PC-3 (cell line): ENCODE measurements around the gene ASCC2. TPM values are rescaled to one million over a fixed set of nuclear protein-coding genes. Genes with fewer than 3 reads are reported as not detected.

ENCODE experiments used
- ATAC-seq: fragments of 200-7000 bp; cut with Tn5 transposase; 2 replicates; pipeline ENCODE4 v1.9.1; 2020; ENCODE audit warnings: mild to moderate bottlenecking, moderate library complexity
- BruUV-seq: library from RNA; stranded (reverse); fragments of 400-500 nt; replicated peaks from 2 replicates; lab custom pipeline; 2021; lab: Mats Ljungman, UMichigan
- CTCF ChIA-PET: fragments of 300-600 bp; sonication (Branson Sonifier 250); formaldehyde crosslinking; loops from one replicate; lab custom pipeline; 2022; ENCODE audit warnings: antibody characterized with exemption; lab: Charles Lee
- POLR2A ChIA-PET: fragments of 300-600 bp; sonication (Branson Sonifier 250); formaldehyde crosslinking; loops from one replicate; lab custom pipeline; 2022; ENCODE audit warnings: antibody characterized with exemption; ENCODE audit not compliant: unreplicated experiment; lab: Charles Lee
- DNase-seq: peaks from one replicate; pipeline ENCODE4 v3.0.0-alpha.2; 2015
- H2AFZ ChIP-seq: fragments of 300-600 bp; sonication (generic); 2 replicates; pipeline ENCODE4 v1.6.0; 2016; ENCODE audit warnings: antibody characterized with exemption, low read length
- H3F3A ChIP-seq: fragments of 300-600 bp; sonication (generic); one replicate; pipeline ENCODE4 v1.6.0; 2017; ENCODE audit warnings: antibody characterized with exemption, low read length, control low read depth, mild to moderate bottlenecking; ENCODE audit not compliant: unreplicated experiment
- H3K27ac ChIP-seq: fragments of 300-600 bp; sonication (generic); 2 replicates; pipeline ENCODE4 v1.5.1; 2016; ENCODE audit warnings: mild to moderate bottlenecking, low read length
- H3K27me3 ChIP-seq: fragments of 300-600 bp; sonication (generic); 2 replicates; pipeline ENCODE4 v1.6.1; 2016; ENCODE audit warnings: low read length, mixed read lengths
- H3K36me3 ChIP-seq: fragments of 300-600 bp; sonication (generic); 2 replicates; pipeline ENCODE4 v1.6.1; 2016; ENCODE audit warnings: low read depth, mixed run types, low read length, mixed read lengths
- H3K4me1 ChIP-seq: fragments of 300-600 bp; sonication (generic); 2 replicates; pipeline ENCODE4 v1.5.1; 2016; ENCODE audit warnings: low read length; ENCODE audit not compliant: insufficient read depth
- H3K4me2 ChIP-seq: fragments of 300-600 bp; sonication (generic); 2 replicates; pipeline ENCODE4 v1.6.0; 2016; ENCODE audit warnings: low read length
- H3K4me3 ChIP-seq: fragments of 300-600 bp; sonication (generic); 2 replicates; pipeline ENCODE4 v1.5.1; 2016; ENCODE audit warnings: mild to moderate bottlenecking, low read length, mixed read lengths
- H3K79me2 ChIP-seq: fragments of 300-600 bp; sonication (generic); 2 replicates; pipeline ENCODE4 v1.6.1; 2017; ENCODE audit warnings: low read length, mixed read lengths
- H3K9ac ChIP-seq: fragments of 300-600 bp; sonication (generic); 2 replicates; pipeline ENCODE4 v1.6.0; 2016; ENCODE audit warnings: mild to moderate bottlenecking, low read length
- H3K9me2 ChIP-seq: fragments of 300-600 bp; sonication (generic); replicated peaks from 2 replicates; pipeline ENCODE4 v1.6.1; 2016; ENCODE audit warnings: mixed run types, low read length, mixed read lengths
- H3K9me3 ChIP-seq: fragments of 300-600 bp; sonication (generic); 2 replicates; pipeline ENCODE4 v1.6.1; 2016; ENCODE audit warnings: low read length, mixed read lengths
- H4K20me1 ChIP-seq: fragments of 300-600 bp; sonication (generic); 2 replicates; pipeline ENCODE4 v1.6.1; 2016; ENCODE audit warnings: low read length, mixed read lengths
- EZH2 ChIP-seq: fragments of 300-600 bp; sonication (generic); IDR thresholded peaks from one replicate; pipeline ENCODE4 v1.6.1; 2017; ENCODE audit warnings: antibody characterized with exemption, mild to moderate bottlenecking, low read length; ENCODE audit not compliant: unreplicated experiment
- EZH2phosphoT487 ChIP-seq: fragments of 300-600 bp; sonication (generic); IDR thresholded peaks from 2 replicates; pipeline ENCODE4 v1.6.1; 2018; ENCODE audit warnings: mild to moderate bottlenecking, antibody characterized with exemption, low read length, borderline replicate concordance
- intact Hi-C: fragments of 100-400 bp; cut with micrococcal nuclease; formaldehyde crosslinking; loops from 2 replicates; pipeline ENCODE4 v1.9.0; 2023
- total RNA-seq: library from RNA; depleted of rRNA; stranded (reverse); fragments of >200 nt; gene quantifications from 2 replicates; pipeline ENCODE4 v1.2.3, GENCODE V29; 2014
- TF ChIP-seq, protein P1 (sequence below): fragments of 300-600 bp; sonication (generic); conservative IDR thresholded peaks from 2 replicates; pipeline ENCODE4 v1.5.1; 2017; ENCODE audit warnings: antibody characterized with exemption, low read depth, mild to moderate bottlenecking, low read length

The ASCC2 gene
- total RNA-seq, 1 experiment from 2014 or later: 37.0 TPM

DNA sequence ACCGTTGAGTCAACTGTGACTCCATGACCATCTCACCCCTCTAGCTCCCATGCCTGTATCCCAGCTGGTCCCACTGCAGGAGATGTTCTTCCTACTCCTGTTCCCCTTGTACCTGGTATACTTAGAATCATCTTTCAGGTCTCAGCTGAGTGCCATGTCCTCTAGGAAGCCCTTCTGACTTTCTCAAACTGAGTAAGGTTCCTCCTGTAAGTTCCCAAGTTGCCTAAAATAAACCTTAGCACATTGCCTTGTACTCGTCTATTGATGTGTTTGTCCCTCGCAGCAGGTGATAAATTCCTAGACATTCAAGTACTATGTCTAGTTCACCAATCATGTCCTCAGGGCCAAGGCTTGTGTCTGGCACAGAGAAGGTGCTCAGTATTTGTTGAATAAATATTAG, 18.4 kb upstream of the ASCC2 start:
- no peaks in the 10 kb centered on the region for H3K9me3 ChIP-seq
- DNase-seq: no peak
- CTCF ChIA-PET: no interaction called here
- H4K20me1 ChIP-seq: no peaks in the 10 kb centered on the region
- TF ChIP-seq, protein P1, sequence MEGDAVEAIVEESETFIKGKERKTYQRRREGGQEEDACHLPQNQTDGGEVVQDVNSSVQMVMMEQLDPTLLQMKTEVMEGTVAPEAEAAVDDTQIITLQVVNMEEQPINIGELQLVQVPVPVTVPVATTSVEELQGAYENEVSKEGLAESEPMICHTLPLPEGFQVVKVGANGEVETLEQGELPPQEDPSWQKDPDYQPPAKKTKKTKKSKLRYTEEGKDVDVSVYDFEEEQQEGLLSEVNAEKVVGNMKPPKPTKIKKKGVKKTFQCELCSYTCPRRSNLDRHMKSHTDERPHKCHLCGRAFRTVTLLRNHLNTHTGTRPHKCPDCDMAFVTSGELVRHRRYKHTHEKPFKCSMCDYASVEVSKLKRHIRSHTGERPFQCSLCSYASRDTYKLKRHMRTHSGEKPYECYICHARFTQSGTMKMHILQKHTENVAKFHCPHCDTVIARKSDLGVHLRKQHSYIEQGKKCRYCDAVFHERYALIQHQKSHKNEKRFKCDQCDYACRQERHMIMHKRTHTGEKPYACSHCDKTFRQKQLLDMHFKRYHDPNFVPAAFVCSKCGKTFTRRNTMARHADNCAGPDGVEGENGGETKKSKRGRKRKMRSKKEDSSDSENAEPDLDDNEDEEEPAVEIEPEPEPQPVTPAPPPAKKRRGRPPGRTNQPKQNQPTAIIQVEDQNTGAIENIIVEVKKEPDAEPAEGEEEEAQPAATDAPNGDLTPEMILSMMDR: no peak
- TF ChIP-seq EZH2phosphoT487: no peak
- no peak for TF ChIP-seq EZH2
- H3K4me2 ChIP-seq: no peak overlapping the region
- H3K4me1 ChIP-seq: no peaks in the 10 kb centered on the region
- no TSS peak for BruUV-seq
- no peaks in the 10 kb centered on the region for H3K9me2 ChIP-seq
- H2AFZ ChIP-seq: no peak overlapping the region
- no peaks in the 10 kb centered on the region for H3K79me2 ChIP-seq
- POLR2A ChIA-PET: no interaction called here
- no peak overlapping the region for H3K4me3 ChIP-seq
- no peaks in the 10 kb centered on the region for H3K27me3 ChIP-seq
- no peak overlapping the region for H3K27ac ChIP-seq
- no peaks in the 10 kb centered on the region for H3K36me3 ChIP-seq
- intact Hi-C loops: no loop called here
- no peak for ATAC-seq
- H3F3A ChIP-seq: no peaks in the 10 kb centered on the region
- H3K9ac ChIP-seq: no peak overlapping the region

DNA sequence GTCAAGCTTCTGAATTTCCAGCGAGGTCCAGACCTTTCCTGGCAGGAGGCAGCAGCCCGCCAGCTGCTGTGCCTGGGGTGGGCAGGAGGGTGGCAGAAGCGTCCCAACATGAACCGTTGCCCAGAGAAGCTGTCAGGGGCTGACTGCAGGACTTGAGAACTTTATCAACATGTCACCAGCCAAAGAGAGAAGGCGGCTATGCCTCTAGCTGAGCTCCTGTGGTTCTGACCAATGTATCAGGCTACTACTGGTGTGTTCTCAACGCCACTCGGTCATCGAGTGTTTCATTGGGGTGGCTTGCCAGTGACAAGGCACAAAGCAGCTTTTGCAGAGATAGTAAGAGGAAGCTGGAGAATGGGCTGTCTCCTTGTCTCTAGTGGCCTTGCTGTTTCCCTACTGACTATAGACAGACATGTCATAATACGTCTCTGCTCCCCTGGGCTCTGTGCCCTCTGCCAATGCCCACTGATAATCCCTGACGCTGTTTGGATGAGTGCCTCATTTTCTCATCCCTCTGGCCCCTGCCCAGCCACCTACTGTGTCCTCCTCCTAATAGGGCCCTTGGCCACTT, 17.6 kb upstream of the ASCC2 start:
- CTCF ChIA-PET: no interaction called here
- no peaks in the 10 kb centered on the region for H4K20me1 ChIP-seq
- H3K4me3 ChIP-seq: no peak overlapping the region
- no peaks in the 10 kb centered on the region for H3K79me2 ChIP-seq
- no peak overlapping the region for H3K9ac ChIP-seq
- no peaks in the 10 kb centered on the region for H3K27me3 ChIP-seq
- intact Hi-C loops: no loop called here
- DNase-seq (no peak), ATAC-seq (no peak)
- H3K9me2 ChIP-seq: no peaks in the 10 kb centered on the region
- no peak overlapping the region for H2AFZ ChIP-seq
- H3K4me2 ChIP-seq: no peak overlapping the region
- no peaks in the 10 kb centered on the region for H3F3A ChIP-seq
- no peaks in the 10 kb centered on the region for H3K4me1 ChIP-seq
- no peak for TF ChIP-seq EZH2phosphoT487
- TF ChIP-seq, protein P1: no peak
- no peak for TF ChIP-seq EZH2
- BruUV-seq: no TSS peak
- no peaks in the 10 kb centered on the region for H3K9me3 ChIP-seq
- H3K36me3 ChIP-seq: no peaks in the 10 kb centered on the region
- POLR2A ChIA-PET: no interaction called here
- H3K27ac ChIP-seq: no peak overlapping the region

DNA sequence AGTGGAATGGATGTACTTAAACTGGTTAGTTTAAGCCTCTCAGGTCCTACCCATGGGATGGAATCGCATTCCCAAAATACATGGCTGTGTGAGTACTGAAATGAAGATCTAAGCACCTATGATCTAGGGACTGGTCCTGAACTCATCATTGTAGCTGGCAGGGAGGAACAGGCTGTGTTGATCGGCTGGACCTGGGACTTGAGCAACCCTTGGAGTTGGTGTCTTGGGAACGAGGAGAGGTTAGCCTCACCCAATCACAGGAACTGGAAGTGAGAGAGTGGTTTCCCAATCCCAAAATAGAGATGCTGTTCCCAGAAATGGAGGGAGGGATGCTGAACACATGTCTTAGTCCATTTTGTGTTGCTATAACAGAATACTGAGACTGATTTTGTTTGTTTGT, 16.4 kb upstream of the ASCC2 start:
- CTCF ChIA-PET: interaction anchor here (0.6 kb wide), 1 partner anchor 216 kb away, joined by 4 read pairs; no protein-coding TSS in a partner anchor
- Histone ChIP-seq H3K4me3 (no peak overlapping the region), H3K9me3 (no peaks in the 10 kb centered on the region), H3K27me3 (no peaks in the 10 kb centered on the region), H3K4me1 (no peaks in the 10 kb centered on the region), H3K9me2 (no peaks in the 10 kb centered on the region), H3F3A (no peaks in the 10 kb centered on the region), H3K4me2 (no peak overlapping the region), H3K27ac (no peak overlapping the region), H4K20me1 (no peaks in the 10 kb centered on the region), H3K36me3 (no peaks in the 10 kb centered on the region), H2AFZ (no peak overlapping the region), H3K79me2 (no peaks in the 10 kb centered on the region), H3K9ac (no peak overlapping the region)
- intact Hi-C loops: no loop called here
- ATAC-seq: no peak
- no peak for DNase-seq
- TF ChIP-seq, protein P1: no peak
- TF ChIP-seq EZH2phosphoT487: no peak
- TF ChIP-seq EZH2: no peak
- POLR2A ChIA-PET: no interaction called here
- no TSS peak for BruUV-seq
